Body of pancreas (tissue), 4 donors: ENCODE measurements around the gene SLC23A2. TPM values are rescaled to one million over a fixed set of nuclear protein-coding genes. Genes with fewer than 3 reads are reported as not detected.

Experiments
- ATAC-seq: fragments of 150-250 bp; one replicate; pipeline ENCODE4 v1.9.1; 2016
- DNase-seq, 4 donors: peaks; one replicate each; pipeline ENCODE4 v3.0.0-alpha.2; 2019
- H3K27ac ChIP-seq, 4 donors: fragments of 200-600 bp; sonication (generic); 1 replicate in 3 of 4; 2 replicates in 1 of 4; pipeline versions ENCODE4 v1.5.1 to v1.6.1; 2016 to 2019; ENCODE audit warnings: mild to moderate bottlenecking in 1 of 4, mixed read lengths in 1 of 4, moderate library complexity in 1 of 4
- H3K27me3 ChIP-seq, 2 donors: fragments of 200-600 bp; sonication (generic); one replicate each; pipeline ENCODE4 v1.6.0; 2016; ENCODE audit warnings: mild to moderate bottlenecking in 1 of 2
- H3K36me3 ChIP-seq, 2 donors: fragments of 200-600 bp; sonication (generic); replicated peaks in 1 of 2; 2 replicates each; pipeline ENCODE4 v1.5.1; 2016; ENCODE audit warnings: low read depth in 2 of 2; ENCODE audit not compliant: insufficient read depth in 1 of 2
- H3K4me1 ChIP-seq: fragments of 200-600 bp; sonication (generic); one replicate; pipeline ENCODE4 v1.6.0; 2016
- H3K4me3 ChIP-seq, 2 donors: fragments of 200-600 bp; sonication (generic); 1 replicate in 1 of 2; 2 replicates in 1 of 2; pipeline ENCODE4 v1.5.1; 2016 to 2019
- H3K9me3 ChIP-seq, 3 donors: fragments of 200-600 bp; sonication (generic); 1 replicate in 2 of 3; 2 replicates in 1 of 3; pipeline ENCODE4 v1.5.1; 2016
- POLR2A ChIP-seq, 3 donors: fragments of 450-650 bp; IDR thresholded peaks; one replicate each; pipeline ENCODE4 v1.6.1; 2016; ENCODE audit warnings: antibody characterized with exemption in 3 of 3, mild to moderate bottlenecking in 2 of 3
- WGBS, 2 donors: methylation state at CpG; one replicate each; pipeline ENCODE4 v1.1.5; 2017; 5-methylcytosine and 5-hydroxymethylcytosine counted together
- intact Hi-C: fragments of 100-400 bp; cut with DNase I; formaldehyde crosslinking; loops from one replicate; pipeline ENCODE4 v1.15.1; 2023
- total RNA-seq, 2 donors: library from RNA; depleted of rRNA; stranded (reverse); fragments of >200 nt; gene quantifications; one replicate each; pipeline ENCODE4 v1.1.0, GENCODE V29; 2016
- TF ChIP-seq, protein P1 (sequence below), 7 experiments: fragments of 450-650 bp in 4 of 7; fragments of 200-600 bp in 3 of 7; sonication (generic) in 3 of 7; IDR thresholded peaks; one replicate each; pipeline ENCODE4 v1.5.1; 2016 to 2019; ENCODE audit warnings: antibody characterized with exemption in 7 of 7

Gene SLC23A2
- total RNA-seq, 2 donors from 2014 or later = 12.2 TPM

DNA sequence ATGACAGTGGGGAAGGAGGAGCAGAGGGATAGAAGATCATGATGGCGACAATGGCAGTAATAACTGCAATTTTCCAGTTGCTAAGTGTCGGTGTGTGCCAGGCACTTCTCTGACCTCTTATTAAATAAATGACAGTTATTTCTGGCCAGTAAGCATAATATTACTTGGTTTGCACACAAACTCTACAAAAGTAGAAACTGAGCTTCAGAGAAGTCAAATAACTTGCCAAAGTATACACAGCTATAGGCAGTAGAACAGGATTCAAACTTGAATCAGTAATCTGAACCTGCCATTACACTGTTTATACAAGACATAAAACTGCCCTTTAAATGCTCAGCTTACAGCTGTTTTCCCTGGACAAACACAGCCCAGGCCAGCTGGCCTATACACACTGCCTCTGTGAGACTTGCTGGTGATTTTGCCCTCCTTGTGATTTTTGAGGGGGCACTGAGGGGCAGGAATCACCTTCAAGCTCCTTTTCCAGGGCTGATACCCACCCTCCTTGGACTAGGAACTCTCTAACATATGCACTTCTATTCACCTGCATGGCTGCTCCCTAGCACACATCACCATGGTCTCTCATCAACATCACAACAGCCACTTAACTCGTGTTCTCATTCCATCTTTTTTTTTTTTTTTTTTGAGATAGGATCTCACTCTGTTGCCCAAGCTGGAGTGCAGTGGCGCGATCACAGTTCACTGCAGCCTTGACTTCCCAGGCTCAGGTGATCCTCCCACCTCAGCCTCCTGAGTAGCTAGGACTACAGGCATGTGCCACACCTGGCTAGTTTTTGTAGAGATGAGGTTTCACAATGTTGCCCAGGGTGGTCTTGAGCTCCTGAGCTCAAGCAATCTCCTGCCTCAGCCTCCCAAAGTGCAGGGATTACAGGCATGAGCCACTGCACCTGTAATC is 63.6 kb downstream of the SLC23A2 start:
- intact Hi-C loops = no loop called here
- peak in 3 of 4 donors; percentile 19 to 53 (median 37) for DNase-seq
- Histone ChIP-seq H3K4me1 (peaks cover 14% of the 10 kb centered on the region), H3K4me3 (no peak overlapping the region), H3K9me3 (no peaks in the 10 kb centered on the region), H3K27ac (no peak overlapping the region), H3K36me3 (no peaks in the 10 kb centered on the region), H3K27me3 (no peaks in the 10 kb centered on the region)
- peak; percentile 65 for ATAC-seq
- no peak for TF ChIP-seq POLR2A (IDR thresholded peaks at IDR 0.05)
- TF ChIP-seq, protein P1, sequence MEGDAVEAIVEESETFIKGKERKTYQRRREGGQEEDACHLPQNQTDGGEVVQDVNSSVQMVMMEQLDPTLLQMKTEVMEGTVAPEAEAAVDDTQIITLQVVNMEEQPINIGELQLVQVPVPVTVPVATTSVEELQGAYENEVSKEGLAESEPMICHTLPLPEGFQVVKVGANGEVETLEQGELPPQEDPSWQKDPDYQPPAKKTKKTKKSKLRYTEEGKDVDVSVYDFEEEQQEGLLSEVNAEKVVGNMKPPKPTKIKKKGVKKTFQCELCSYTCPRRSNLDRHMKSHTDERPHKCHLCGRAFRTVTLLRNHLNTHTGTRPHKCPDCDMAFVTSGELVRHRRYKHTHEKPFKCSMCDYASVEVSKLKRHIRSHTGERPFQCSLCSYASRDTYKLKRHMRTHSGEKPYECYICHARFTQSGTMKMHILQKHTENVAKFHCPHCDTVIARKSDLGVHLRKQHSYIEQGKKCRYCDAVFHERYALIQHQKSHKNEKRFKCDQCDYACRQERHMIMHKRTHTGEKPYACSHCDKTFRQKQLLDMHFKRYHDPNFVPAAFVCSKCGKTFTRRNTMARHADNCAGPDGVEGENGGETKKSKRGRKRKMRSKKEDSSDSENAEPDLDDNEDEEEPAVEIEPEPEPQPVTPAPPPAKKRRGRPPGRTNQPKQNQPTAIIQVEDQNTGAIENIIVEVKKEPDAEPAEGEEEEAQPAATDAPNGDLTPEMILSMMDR (IDR thresholded peaks at IDR 0.05) = no peak
- 49 to 58% methylated on average over 5 of the region's 5 CpGs for WGBS, 2 donors

DNA sequence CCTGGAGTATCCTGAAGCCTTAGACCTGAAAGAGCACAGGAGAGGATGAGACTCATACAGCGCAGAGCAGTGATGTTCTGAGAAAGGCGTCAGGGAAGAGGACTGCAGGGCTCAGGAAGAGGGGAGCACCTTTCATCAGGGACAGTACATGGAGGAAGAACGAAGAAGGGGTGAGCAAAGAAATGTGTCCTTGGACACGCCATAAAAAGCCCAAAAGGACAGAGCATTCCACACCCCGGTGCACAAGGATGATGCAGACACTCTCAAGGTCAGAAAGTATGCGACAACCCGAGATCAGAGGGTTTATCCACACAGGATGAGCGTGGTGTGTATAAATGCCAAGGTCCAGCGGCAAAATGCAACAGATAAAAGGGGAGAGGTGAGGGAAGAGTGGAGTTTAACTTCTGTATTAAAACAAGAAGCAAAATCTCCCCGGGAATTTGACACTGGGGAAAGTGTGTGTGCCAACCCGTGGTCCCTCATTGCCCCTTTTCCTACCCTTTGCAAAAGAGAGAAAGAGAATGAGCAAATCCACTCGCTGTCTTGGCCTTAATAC is 64.4 kb downstream of the SLC23A2 start:
- H3K27ac ChIP-seq = no peak overlapping the region
- ATAC-seq = no peak
- no peaks in the 10 kb centered on the region for H3K36me3 ChIP-seq

DNA sequence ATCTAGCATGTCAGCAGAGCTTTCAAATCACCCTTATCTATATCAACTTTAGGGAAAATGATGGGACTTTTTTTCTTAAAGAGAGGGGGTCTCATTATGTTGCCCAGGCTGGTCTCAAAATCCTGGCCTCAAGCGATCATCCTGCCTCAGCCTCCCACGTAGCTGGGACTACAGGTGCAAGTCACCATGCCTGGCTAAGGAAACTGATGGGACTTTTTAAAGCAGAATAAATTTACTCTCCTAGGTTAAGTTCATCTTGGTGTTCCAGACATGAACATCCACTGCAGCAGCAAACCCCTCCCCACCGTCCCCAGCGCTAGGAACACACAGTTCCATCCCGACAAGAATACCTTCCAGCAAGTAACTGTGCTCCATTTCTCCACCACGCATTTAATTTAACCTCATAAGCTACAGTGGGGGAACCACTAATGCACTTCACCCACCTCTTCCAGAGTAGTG is 64.9 kb downstream of the SLC23A2 start:
- intact Hi-C loops = no loop called here
- no peaks in the 10 kb centered on the region for H3K36me3 ChIP-seq
- peaks cover 14% of the 10 kb centered on the region for H3K4me1 ChIP-seq
- no peak for ATAC-seq
- DNase-seq = no peak
- no peaks in the 10 kb centered on the region for H3K27me3 ChIP-seq
- H3K4me3 ChIP-seq = no peak overlapping the region
- no peak overlapping the region for H3K27ac ChIP-seq
- no peaks in the 10 kb centered on the region for H3K9me3 ChIP-seq
- TF ChIP-seq, protein P1 (IDR thresholded peaks at IDR 0.05) = no peak
- TF ChIP-seq POLR2A (IDR thresholded peaks at IDR 0.05) = no peak
- 94 to 99% methylated on average over 6 of the region's 6 CpGs for WGBS, 2 donors

More for the DNA sequence above, 64.4 kb downstream of the SLC23A2 start:
- WGBS, 2 donors = 65 to 71% methylated on average over 12 of the region's 12 CpGs
- no peak overlapping the region for H3K4me3 ChIP-seq
- DNase-seq = no peak
- no peaks in the 10 kb centered on the region for H3K27me3 ChIP-seq
- H3K4me1 ChIP-seq = peaks cover 14% of the 10 kb centered on the region
- intact Hi-C loops = no loop called here
- TF ChIP-seq, protein P1 (IDR thresholded peaks at IDR 0.05) = no peak
- TF ChIP-seq POLR2A (IDR thresholded peaks at IDR 0.05) = no peak
- H3K9me3 ChIP-seq = no peaks in the 10 kb centered on the region

DNA sequence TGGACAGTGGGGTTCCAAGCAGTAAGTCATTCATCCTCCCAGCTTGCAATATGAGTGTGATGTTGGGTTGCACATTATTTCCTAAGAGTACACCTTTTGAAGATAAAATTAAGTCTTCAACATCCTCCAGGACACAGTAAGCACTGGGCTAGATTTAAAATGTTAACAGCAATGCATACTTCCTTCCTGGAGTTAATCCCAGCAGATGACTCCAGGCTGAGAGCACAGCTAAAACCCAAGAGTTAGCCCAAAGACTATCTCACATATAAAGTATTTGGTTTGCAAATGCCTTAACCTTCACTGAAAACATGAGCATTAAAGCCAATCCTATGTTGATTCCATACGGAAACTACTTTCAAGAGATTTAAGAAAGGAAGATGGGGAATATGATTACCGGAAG is 69.2 kb downstream of the SLC23A2 start:
- WGBS, 2 donors = 93 to 96% methylated on average over 2 of the region's 2 CpGs
- Histone ChIP-seq H3K36me3 (no peaks in the 10 kb centered on the region), H3K9me3 (no peaks in the 10 kb centered on the region), H3K27ac (no peak overlapping the region), H3K27me3 (no peaks in the 10 kb centered on the region), H3K4me3 (no peak overlapping the region), H3K4me1 (peaks cover 5% of the 10 kb centered on the region)
- no peak for DNase-seq
- TF ChIP-seq, protein P1 (IDR thresholded peaks at IDR 0.05) = no peak
- no peak for TF ChIP-seq POLR2A (IDR thresholded peaks at IDR 0.05)
- no peak for ATAC-seq
- intact Hi-C loops = no loop called here
